SU-DHL-6 (cell line): ENCODE results near the gene ZDHHC1.

ENCODE experiments used
- H2AFZ ChIP-seq: fragments of 200-600 bp; sonication (generic); 2 replicates; pipeline ENCODE4 v1.6.1; 2014; ENCODE audit warnings: low read depth, mild to moderate bottlenecking, moderate library complexity, mixed read lengths, antibody characterized with exemption, low read length; ENCODE audit not compliant: severe bottlenecking
- H3F3A ChIP-seq: fragments of 200-600 bp; shearing (Covaris generic); 2 replicates; pipeline ENCODE4 v1.6.0; 2016; ENCODE audit warnings: antibody characterized with exemption, mild to moderate bottlenecking; ENCODE audit not compliant: insufficient read depth
- H3K27ac ChIP-seq: fragments of 200-600 bp; sonication (generic); 2 replicates; pipeline ENCODE4 v1.5.1; 2016; ENCODE audit warnings: low read depth, mild to moderate bottlenecking, low read length, moderate library complexity, mixed read lengths
- H3K27me3 ChIP-seq: fragments of 200-600 bp; sonication (generic), shearing (Covaris generic); 2 replicates; pipeline ENCODE4 v1.6.0; 2014; ENCODE audit warnings: mild to moderate bottlenecking, low read length
- H3K36me3 ChIP-seq: fragments of 200-600 bp; sonication (generic); 2 replicates; pipeline ENCODE4 v1.6.1; 2014; ENCODE audit warnings: mild to moderate bottlenecking, low read length, mixed read lengths
- H3K4me2 ChIP-seq: fragments of 300-600, 200-600 bp; shearing (Covaris generic), sonication (generic); 2 replicates; pipeline ENCODE4 v1.6.0; 2014; ENCODE audit warnings: low read length, low read depth, mild to moderate bottlenecking; ENCODE audit not compliant: poor library complexity, severe bottlenecking
- H3K4me3 ChIP-seq: fragments of 200-600 bp; sonication (generic); 2 replicates; pipeline ENCODE4 v1.5.1; 2014; ENCODE audit warnings: antibody characterized with exemption, low read length, mild to moderate bottlenecking, mixed read lengths; ENCODE audit not compliant: insufficient read depth, poor library complexity, severe bottlenecking
- H3K79me2 ChIP-seq: fragments of 200-600 bp; sonication (generic); 2 replicates; pipeline ENCODE4 v1.6.1; 2014; ENCODE audit warnings: mild to moderate bottlenecking, low read length, moderate library complexity; ENCODE audit not compliant: insufficient read depth
- H3K9ac ChIP-seq: fragments of 200-600 bp; sonication (generic); 2 replicates; pipeline ENCODE4 v1.7.0; 2014; ENCODE audit warnings: mild to moderate bottlenecking, low read length
- H3K9me2 ChIP-seq: fragments of 200-600 bp; sonication (generic); replicated peaks from 2 replicates; pipeline ENCODE4 v1.6.1; 2014; ENCODE audit warnings: low read length; ENCODE audit not compliant: insufficient read depth
- H3K9me3 ChIP-seq: fragments of 200-600 bp; sonication (generic); 2 replicates; pipeline ENCODE4 v1.6.1; 2014; ENCODE audit warnings: low read length, mixed read lengths; ENCODE audit not compliant: insufficient read depth
- H4K20me1 ChIP-seq: fragments of 200-600 bp; sonication (generic); 2 replicates; pipeline ENCODE4 v1.6.1; 2014; ENCODE audit warnings: low read depth, mild to moderate bottlenecking, antibody characterized with exemption, low read length, moderate library complexity, mixed read lengths
- CTCF ChIP-seq: fragments of 200-600 bp; sonication (generic); IDR thresholded peaks from one replicate; pipeline ENCODE4 v1.5.1; 2017; ENCODE audit warnings: antibody characterized with exemption, mild to moderate bottlenecking, low read length, moderate library complexity; ENCODE audit not compliant: insufficient read depth, poor library complexity, severe bottlenecking
- EZH2phosphoT487 ChIP-seq: fragments of 200-600 bp; sonication (generic), shearing (Covaris generic); conservative IDR thresholded peaks from 2 replicates; pipeline ENCODE4 v1.6.1; 2018; ENCODE audit warnings: mild to moderate bottlenecking, antibody characterized with exemption, low read length, moderate library complexity, mixed read lengths

Gene ZDHHC1

DNA sequence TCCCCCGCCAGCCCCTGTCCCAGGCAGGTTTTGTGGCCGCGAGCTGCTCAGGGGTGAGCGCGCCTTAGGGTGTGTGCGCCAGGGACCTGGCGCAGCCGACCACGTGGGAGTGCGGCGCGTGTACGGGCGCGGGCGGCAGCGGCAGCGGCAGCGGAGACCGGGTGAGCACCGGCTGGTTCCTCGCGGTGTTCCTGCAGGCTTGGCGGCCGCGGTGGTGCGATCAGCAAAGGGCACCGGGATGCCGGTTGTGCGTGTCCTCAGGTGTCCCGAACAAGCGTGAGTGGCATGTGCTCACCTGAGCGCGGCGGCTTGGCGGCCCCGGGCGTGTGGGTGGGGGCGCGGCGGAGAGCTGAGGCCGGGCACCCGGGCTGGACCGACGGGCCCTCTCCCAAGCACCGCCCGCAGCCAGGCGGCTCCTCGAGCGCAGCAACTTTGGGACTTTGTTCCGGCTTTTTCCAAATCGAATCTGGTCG, 14.3 kb upstream of the ZDHHC1 start:
- Histone ChIP-seq H3K79me2 (no peaks in the 10 kb centered on the region), H4K20me1 (no peaks in the 10 kb centered on the region), H3K4me2 (peak overlapping the region; percentile 73), H3K36me3 (no peaks in the 10 kb centered on the region), H3K9ac (peak overlapping the region; percentile 55), H2AFZ (peak overlapping the region; percentile 77), H3K27me3 (no peaks in the 10 kb centered on the region), H3F3A (no peaks in the 10 kb centered on the region), H3K9me2 (no peaks in the 10 kb centered on the region), H3K27ac (no peak overlapping the region), H3K4me3 (peak overlapping the region; percentile 64), H3K9me3 (no peaks in the 10 kb centered on the region)
- TF ChIP-seq CTCF (no peak), EZH2phosphoT487 (no peak)

GRCh38 chr16:67429799-67430503, 13.7 kb upstream of the ZDHHC1 start:
- peak overlapping the region; percentile 55 for H3K9ac ChIP-seq
- H2AFZ ChIP-seq, result peak overlapping the region; percentile 77
- no peaks in the 10 kb centered on the region for H3K36me3 ChIP-seq
- TF ChIP-seq CTCF, result no peak
- no peak for TF ChIP-seq EZH2phosphoT487
- H4K20me1 ChIP-seq, result no peaks in the 10 kb centered on the region
- no peaks in the 10 kb centered on the region for H3F3A ChIP-seq
- peak overlapping the region; percentile 73 for H3K4me2 ChIP-seq
- H3K9me2 ChIP-seq, result no peaks in the 10 kb centered on the region
- H3K79me2 ChIP-seq, result no peaks in the 10 kb centered on the region
- H3K9me3 ChIP-seq, result no peaks in the 10 kb centered on the region
- peak overlapping the region; percentile 64 for H3K4me3 ChIP-seq
- no peaks in the 10 kb centered on the region for H3K27me3 ChIP-seq
- no peak overlapping the region for H3K27ac ChIP-seq

DNA sequence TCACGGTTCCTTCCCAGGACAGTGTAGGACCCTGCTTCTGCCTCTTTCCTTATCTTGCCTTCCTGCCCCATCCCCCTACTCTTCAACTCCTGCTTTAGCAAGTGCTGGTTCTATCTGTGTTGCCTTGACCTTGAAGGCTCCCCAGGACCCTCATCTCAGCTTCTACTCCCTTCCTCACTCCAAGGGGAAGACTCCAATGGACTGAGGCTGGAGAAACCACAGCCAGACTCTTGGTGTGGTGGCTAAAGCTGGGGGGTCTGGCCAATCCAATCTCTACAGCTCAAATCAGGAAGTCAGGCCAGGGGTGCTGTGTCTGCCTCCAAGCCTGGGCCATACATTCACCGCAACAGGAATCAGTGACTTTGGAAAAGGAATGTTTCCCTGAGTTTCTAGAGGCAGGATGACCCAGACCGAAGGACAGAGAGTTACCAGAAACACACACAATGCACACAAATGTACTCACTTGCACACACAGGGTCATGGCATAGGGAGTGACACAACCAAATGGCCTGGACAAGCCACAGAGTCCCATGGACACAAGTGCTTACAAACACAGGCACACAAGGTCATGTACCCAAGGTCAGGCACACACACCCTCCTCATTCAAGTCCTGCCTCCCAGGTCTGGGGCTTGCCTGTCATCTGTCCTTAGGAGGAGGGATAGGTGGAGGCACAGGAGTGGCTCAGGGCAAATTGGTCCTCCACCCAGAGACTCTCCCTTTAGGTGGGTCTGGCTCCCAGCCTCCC, 12.9 kb upstream of the ZDHHC1 start:
- Histone ChIP-seq H3K27me3 (no peaks in the 10 kb centered on the region), H3K79me2 (no peaks in the 10 kb centered on the region), H3K9me3 (no peaks in the 10 kb centered on the region), H4K20me1 (no peaks in the 10 kb centered on the region), H3K36me3 (no peaks in the 10 kb centered on the region), H2AFZ (no peak overlapping the region), H3K27ac (no peak overlapping the region), H3K4me2 (no peak overlapping the region), H3K4me3 (no peak overlapping the region), H3K9me2 (no peaks in the 10 kb centered on the region), H3K9ac (no peak overlapping the region), H3F3A (no peaks in the 10 kb centered on the region)
- TF ChIP-seq CTCF, result no peak
- no peak for TF ChIP-seq EZH2phosphoT487
